Measurements from ENCODE around the gene PAQR5.
"Not testable (repeated sequence)": the region's sequence is repeated elsewhere in the genome, so short reads cannot be mapped to it uniquely, and the experiment has no call there.

PAQR5 gene

DNA sequence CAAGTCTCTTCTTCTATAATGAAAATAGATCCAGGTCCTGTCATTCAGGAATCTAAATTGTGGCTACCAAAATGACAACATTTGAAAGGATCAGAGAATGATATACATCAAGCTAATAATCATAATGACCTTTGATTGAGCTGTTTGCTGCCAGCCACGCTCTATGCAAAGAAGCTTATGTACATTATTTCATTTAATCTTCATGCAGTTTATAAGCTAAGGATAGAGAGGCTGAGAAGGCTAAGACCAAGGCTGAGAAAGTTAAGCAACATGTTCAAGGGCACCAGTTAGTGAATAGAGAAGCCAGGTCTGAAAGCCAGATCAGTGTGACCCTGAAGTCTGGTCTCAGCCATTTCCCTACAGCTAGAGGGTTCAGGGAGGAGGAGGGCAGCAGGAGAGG is 29.4 kb downstream of the PAQR5 start:
- in situ Hi-C loops (cut with HindIII; ENCODE audit: low pct_unique_long_range_greater_than_20kb, low sequenced_read_pairs) = no loop called here
- no peak for TF ChIP-seq JUND (IDR thresholded peaks at IDR 0.05; ENCODE audit: low read depth)
- DNase-seq (ENCODE audit: low read depth in 1 of 2, low spot score in 1 of 2) = no peak

DNA sequence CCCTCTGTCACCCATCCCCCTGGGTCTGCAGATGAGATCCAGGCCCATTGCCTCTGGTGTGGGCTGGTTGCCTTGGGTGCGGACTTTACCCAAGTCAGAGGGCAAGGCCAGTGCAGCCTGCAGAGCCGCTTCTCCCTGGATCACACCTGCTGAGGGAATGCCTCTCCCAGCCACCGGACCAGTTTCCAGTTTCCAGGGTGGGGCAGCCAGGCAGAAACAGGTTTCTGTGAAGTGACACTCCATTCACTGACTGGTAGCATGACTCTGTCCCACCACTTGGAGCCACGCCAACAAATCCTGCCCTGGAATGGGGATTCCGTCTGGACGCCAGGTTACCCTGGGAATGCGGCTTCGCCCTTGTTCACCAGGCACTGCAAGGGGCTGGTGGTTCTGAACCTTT is 30.0 kb downstream of the PAQR5 start:
- no peak for TF ChIP-seq JUND (IDR thresholded peaks at IDR 0.05; ENCODE audit: low read depth)
- peak in 1 of 2 experiments; percentile 26 for DNase-seq (ENCODE audit: low read depth in 1 of 2, low spot score in 1 of 2)
- in situ Hi-C loops (cut with HindIII; ENCODE audit: low pct_unique_long_range_greater_than_20kb, low sequenced_read_pairs) = no loop called here

- in situ Hi-C loops (cut with HindIII; ENCODE audit: low pct_unique_long_range_greater_than_20kb, low sequenced_read_pairs) = no loop called here
- TF ChIP-seq JUND (IDR thresholded peaks at IDR 0.05; ENCODE audit: low read depth) = no peak
- DNase-seq (ENCODE audit: low read depth in 1 of 2, low spot score in 1 of 2) = peak in 1 of 2 experiments; percentile 25
Observed at GRCh38 chr15:69337138-69337537, 38.4 kb downstream of the PAQR5 start.

DNA sequence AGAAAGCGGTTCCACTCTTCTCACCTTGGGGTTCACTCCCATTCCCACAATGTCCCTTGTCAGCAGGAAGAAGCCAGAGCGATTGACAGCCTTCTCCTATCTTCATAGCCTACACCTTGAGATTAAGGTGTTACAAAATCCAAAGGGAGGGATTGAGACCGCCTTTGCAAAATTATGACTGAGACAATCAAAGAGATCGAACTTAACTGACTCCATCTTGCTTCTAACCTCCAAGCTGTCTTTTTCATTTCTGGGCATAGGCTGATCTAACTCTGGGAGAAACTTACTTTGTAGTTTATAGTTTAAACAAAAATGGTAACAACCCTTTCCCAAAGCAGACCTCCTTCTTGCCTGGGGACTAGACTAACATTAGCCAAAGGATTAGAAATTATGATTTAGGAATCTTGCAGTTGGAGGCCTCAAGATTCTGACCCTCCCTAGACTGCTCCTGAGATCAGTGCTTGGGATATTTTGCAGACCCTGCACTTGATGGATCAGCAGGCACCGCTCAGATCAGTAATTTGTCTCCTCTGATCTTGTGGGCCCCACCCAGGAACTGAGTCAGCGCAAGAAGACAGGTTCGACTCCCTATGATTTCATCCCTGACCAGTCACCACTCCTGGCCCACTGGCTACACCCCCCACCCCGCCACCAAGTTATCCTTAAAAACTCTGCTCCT is 40.0 kb downstream of the PAQR5 start:
- no peak for TF ChIP-seq JUND (IDR thresholded peaks at IDR 0.05; ENCODE audit: low read depth)
- no peak for DNase-seq (ENCODE audit: low read depth in 1 of 2, low spot score in 1 of 2)
- in situ Hi-C loops (cut with HindIII; ENCODE audit: low pct_unique_long_range_greater_than_20kb, low sequenced_read_pairs) = no loop called here

- DNase-seq (ENCODE audit: low read depth in 1 of 2, low spot score in 1 of 2); in situ Hi-C loops (cut with HindIII; ENCODE audit: low pct_unique_long_range_greater_than_20kb, low sequenced_read_pairs): not testable (repeated sequence)
Observed at GRCh38 chr15:69339214-69339543, 40.5 kb downstream of the PAQR5 start.

DNA sequence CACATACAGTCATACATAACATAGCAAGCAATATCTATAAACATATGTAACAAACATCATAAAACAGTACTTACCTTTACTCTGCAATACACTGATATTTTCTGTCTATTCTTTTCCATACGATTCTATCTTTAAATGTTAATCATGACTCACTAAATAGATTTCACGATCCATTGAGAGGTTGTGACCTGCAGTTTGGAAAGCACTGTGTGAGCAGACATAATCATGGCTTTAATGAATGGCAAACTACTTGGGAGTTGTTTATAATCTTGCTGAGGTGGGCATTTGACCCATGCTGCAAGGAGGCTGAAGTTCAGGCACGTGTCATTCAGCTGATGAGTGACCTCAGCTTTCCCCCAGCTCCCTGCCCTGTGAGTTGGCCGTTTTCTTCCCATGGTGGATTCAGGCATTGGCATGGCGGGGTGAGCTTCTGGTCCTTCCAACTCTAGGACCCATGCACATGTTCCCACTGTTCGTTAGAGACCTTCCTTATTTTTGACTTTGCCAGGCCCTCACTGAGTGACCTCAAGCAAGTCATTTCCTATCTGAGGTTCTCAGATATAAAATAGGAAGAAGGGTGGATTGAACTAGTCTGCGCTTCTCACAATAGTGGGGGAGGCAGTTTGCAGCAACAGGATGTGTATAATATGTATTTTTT is 41.7 kb downstream of the PAQR5 start:
- TF ChIP-seq JUND (IDR thresholded peaks at IDR 0.05; ENCODE audit: low read depth) = no peak
- no peak for DNase-seq (ENCODE audit: low read depth in 1 of 2, low spot score in 1 of 2)
- in situ Hi-C loops (cut with HindIII; ENCODE audit: low pct_unique_long_range_greater_than_20kb, low sequenced_read_pairs) = no loop called here

DNA sequence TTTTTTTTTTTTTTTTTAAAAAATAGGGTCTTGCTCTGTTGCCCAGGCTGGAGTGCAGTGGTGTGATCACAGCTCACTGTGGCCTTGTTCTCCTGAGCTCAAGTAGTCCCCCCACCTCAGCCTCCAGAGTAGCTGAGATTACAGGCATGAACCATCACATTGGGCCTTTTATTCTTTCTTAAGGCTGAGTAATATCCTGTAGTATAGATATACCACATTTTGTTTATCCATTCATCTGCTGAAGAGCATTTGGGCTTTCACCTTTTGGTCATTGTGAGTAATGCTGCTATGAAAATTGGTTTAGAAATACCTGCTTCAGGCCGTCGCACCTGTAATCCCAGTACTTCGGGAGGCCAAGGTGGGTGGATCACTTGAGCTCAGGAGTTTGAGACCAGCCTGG is 42.6 kb downstream of the PAQR5 start:
- DNase-seq (ENCODE audit: low read depth in 1 of 2, low spot score in 1 of 2) = no peak
- no peak for TF ChIP-seq JUND (IDR thresholded peaks at IDR 0.05; ENCODE audit: low read depth)
- in situ Hi-C loops (cut with HindIII; ENCODE audit: low pct_unique_long_range_greater_than_20kb, low sequenced_read_pairs) = no loop called here

GRCh38 chr15:69342460-69343076 is 43.9 kb downstream of the PAQR5 start:
- no peak for TF ChIP-seq JUND (IDR thresholded peaks at IDR 0.05; ENCODE audit: low read depth)
- in situ Hi-C loops (cut with HindIII; ENCODE audit: low pct_unique_long_range_greater_than_20kb, low sequenced_read_pairs) = no loop called here
- DNase-seq (ENCODE audit: low read depth in 1 of 2, low spot score in 1 of 2) = no peak

DNA sequence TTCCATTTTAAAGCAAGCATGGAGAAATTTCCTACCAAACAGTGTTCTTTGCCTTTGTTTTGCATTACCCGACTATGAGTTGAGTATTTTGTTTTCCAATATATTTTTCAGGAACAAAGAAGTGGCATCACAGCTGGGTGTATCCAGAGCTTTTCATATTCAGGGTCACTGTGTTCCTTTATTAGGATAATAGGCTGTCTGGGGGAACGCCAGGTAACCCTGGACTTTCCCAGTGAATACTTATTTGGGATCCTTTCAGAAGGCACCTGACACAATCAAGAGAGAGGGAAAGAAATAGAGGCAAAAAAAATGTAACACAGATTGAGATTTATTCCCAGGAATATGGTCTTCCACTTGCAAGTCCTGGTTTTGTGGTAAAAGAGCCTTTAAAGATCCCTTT is 44.4 kb downstream of the PAQR5 start:
- no peak for DNase-seq (ENCODE audit: low read depth in 1 of 2, low spot score in 1 of 2)
- TF ChIP-seq JUND (IDR thresholded peaks at IDR 0.05; ENCODE audit: low read depth) = no peak
- in situ Hi-C loops (cut with HindIII; ENCODE audit: low pct_unique_long_range_greater_than_20kb, low sequenced_read_pairs) = no loop called here

DNA sequence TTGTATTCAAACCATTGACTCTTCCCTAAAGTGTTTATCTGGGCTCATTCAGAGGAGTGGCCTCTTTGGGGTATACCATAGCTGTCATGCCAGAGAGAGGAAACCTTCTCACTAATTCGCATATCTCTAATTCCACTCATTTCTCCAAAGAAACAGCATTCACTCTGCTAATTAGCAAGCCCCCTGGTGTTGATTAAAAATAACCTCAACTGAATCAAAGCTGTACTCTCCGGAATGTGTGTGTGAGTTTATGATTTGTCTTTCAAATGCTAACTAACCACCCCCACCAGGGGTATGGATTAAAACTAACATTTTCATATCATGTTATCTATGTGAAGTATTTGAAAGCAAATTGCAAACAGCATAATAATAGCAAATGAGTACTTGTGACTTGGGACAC is 45.5 kb downstream of the PAQR5 start:
- TF ChIP-seq JUND (IDR thresholded peaks at IDR 0.05; ENCODE audit: low read depth) = no peak
- no peak for DNase-seq (ENCODE audit: low read depth in 1 of 2, low spot score in 1 of 2)
- in situ Hi-C loops (cut with HindIII; ENCODE audit: low pct_unique_long_range_greater_than_20kb, low sequenced_read_pairs) = no loop called here

DNA sequence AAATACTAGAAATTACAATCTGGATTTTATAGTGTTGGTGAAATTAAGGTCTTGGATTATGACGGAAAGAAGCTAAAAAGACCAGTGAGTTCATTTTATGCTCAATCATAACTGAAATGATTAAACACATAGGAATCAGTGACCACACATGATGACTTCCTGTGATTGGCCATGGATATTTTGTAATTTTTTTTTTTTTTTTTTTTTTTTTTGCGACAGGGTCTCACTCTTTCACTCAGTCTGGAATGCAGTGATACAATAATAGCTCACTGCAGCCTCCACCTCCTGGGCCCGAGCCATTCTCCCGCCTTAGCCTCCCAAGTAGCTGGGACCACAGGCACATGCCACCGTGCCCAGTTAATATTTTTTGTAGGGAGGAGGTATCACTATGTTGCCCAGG is 47.4 kb downstream of the PAQR5 start:
- in situ Hi-C loops (cut with HindIII; ENCODE audit: low pct_unique_long_range_greater_than_20kb, low sequenced_read_pairs) = no loop called here
- no peak for DNase-seq (ENCODE audit: low read depth in 1 of 2, low spot score in 1 of 2)
- no peak for TF ChIP-seq JUND (IDR thresholded peaks at IDR 0.05; ENCODE audit: low read depth)

- no peak for DNase-seq (ENCODE audit: low read depth in 1 of 2, low spot score in 1 of 2)
- in situ Hi-C loops (cut with HindIII; ENCODE audit: low pct_unique_long_range_greater_than_20kb, low sequenced_read_pairs) = no loop called here
- TF ChIP-seq JUND (IDR thresholded peaks at IDR 0.05; ENCODE audit: low read depth) = no peak
Observed at GRCh38 chr15:69351333-69351732, 52.6 kb downstream of the PAQR5 start.

- TF ChIP-seq JUND (IDR thresholded peaks at IDR 0.05; ENCODE audit: low read depth) = no peak
- in situ Hi-C loops (cut with HindIII; ENCODE audit: low pct_unique_long_range_greater_than_20kb, low sequenced_read_pairs) = no loop called here
Observed at GRCh38 chr15:69351884-69352283, 53.2 kb downstream of the PAQR5 start.

More at GRCh38 chr15:69351884-69352283, 53.2 kb downstream of the PAQR5 start:
- DNase-seq (ENCODE audit: low read depth in 1 of 2, low spot score in 1 of 2) = no peak

Measured in T47D (cell line).